Umbilical cord (tissue), 2 donors: Measurements from ENCODE around the gene PSME3IP1. TPM values are rescaled to one million over a fixed set of nuclear protein-coding genes. Genes with fewer than 3 reads are reported as not detected.
"Not testable (repeated sequence)": the region's sequence is repeated elsewhere in the genome, so short reads cannot be mapped to it uniquely, and the experiment has no call there.

Experiments
- DNase-seq: peaks from one replicate; pipeline ENCODE4 v3.0.0-alpha.2; 2015; ENCODE audit warnings: low spot score
- total RNA-seq: library from RNA; depleted of rRNA; stranded (reverse); fragments of >200 nt; gene quantifications from one replicate; pipeline ENCODE4 v1.2.3, GENCODE V29; 2014; ENCODE audit warnings: low replicate concordance; ENCODE audit not compliant: insufficient read depth

PSME3IP1 gene
- 29.1 TPM for total RNA-seq

DNA sequence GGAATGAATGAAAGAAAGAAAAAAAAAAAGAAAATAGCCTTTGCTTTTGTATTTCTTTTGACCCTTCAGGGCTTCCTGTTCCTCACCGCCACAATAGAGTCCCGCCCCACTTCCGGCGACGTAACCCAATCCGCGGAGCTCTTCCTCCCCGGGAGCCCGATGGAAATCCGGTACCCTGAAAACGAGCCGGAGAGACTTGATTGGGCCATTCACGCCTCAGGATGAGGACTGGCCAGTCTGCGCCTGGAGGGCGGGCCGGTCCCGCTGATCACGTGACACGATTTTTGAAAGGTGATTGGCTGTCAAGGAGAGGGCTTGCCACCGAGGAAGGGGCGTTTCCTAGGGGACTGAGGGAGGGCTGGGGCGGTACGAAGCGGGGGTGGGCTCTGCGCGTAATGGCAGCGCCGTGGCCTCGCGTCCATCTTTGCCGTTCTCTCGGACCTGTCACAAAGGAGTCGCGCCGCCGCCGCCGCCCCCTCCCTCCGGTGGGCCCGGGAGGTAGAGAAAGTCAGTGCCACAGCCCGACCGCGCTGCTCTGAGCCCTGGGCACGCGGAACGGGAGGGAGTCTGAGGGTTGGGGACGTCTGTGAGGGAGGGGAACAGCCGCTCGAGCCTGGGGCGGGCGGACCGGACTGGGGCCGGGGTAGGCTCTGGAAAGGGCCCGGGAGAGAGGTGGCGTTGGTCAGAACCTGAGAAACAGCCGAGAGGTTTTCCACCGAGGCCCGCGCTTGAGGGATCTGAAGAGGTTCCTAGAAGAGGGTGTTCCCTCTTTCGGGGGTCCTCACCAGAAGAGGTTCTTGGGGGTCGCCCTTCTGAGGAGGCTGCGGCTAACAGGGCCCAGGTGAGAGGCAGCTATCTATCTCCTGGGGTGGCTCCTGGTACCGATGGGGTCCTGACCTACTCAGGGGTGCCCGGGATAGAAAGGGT is at the start of gene PSME3IP1, which contains the start of gene RSPRY1:
Gene PSME3IP1 (minus strand): TSS at position 95 of the 927 bp plus-strand sequence. CDS start 12,185 bp downstream, outside the sequence.
Gene RSPRY1 (plus strand): TSS at position 385 of the 927 bp plus-strand sequence. CDS start 18,330 bp downstream, outside the sequence.
- peak; percentile 100 for DNase-seq

- no peak for DNase-seq
These were observed 49.5 kb upstream of the PSME3IP1 start for GRCh38 chr16:57235128-57236021.

GRCh38 chr16:57234707-57235092 is 48.9 kb upstream of the PSME3IP1 start:
- no peak for DNase-seq

- peak; percentile 78 for DNase-seq
These were observed 48.3 kb upstream of the PSME3IP1 start for GRCh38 chr16:57233944-57234706.

DNA sequence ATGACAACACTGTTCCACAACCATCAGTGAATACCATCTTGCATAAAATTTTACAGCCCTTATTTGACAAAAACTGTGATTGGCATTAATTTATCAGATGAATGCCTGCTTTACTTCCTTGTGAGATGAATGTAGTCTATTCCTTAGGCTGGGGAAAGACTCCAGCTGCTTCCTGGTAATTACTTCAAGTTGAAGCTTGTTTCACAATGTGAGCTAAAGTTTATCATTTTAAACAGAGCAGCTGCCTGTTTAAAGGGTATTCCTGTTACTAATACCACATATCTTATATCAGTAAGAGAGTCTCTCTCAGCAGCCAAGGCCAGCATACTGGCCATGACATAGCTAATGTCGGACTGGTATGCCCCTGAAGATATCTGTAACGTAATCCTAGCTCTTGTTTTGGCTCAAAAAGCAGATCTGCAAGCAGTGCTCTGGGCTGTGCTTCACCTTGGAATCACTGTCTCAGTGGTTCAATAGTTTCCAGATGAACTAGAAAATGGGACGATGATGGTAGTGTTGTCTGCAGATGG is 46.0 kb upstream of the PSME3IP1 start:
- peak; percentile 91 for DNase-seq

- DNase-seq = peak; percentile 47
These were observed 43.2 kb upstream of the PSME3IP1 start for GRCh38 chr16:57229079-57229478.

DNA sequence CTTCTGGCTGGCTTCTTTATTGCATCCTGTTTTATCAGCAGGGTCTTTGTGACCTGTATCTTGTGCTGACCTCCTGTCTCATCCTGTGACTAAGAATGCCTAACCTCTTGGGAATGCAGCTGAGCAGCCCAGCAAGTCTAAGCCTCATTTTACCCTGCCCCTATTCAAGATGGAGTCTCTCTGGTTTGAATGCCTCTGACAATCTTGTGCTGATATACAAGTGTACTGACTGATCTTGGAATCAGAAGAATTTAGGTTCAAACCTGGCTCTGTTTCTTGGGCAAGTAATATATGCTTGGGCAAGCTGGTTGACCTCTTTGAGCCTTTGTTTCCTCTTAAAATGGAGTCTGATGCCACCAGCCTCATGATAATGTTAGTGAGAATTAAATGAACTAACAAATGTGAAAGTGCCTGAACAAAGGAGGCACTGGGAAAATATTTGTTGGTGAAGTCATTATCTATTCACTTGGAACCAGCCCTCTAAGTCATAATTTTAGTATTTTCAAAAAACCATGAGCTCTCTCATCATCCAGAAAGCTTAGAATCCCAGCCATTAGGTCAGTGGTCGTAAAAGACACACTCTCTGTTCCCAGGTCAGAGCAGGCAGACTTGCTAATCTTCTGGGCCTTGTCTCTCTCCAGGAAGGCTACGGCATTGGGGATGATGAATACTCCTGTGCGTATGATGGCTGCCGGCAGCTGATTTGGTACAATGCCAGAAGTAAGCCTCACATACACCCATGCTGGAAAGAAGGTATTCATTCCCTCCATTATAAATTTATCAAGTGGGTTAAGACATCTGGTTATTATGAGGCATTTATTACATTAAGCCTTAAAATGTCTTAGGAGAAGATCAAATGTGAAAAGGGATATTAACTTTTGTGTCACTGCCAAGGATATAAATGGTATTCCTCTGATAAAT is 41.1 kb upstream of the PSME3IP1 start:
- peak; percentile 94 for DNase-seq

DNA sequence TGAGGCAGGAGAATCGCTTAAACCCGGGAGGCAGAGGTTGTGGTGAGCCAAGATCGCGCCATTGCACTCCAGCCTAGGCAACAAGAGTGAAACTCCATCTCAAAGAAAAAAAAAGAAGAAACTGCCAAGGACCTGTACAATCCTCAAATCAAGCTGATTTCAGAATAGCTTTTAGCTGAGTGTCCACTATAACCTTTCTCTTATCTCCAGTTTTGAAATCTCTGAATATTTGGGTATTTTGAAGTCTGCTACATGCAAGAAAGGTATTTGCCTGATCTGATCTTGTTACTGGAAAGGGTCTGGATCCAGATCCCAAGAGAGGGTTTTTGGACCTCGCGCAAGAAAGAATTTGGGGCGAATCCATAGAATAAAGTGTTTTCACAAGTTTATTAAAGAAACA is 40.1 kb upstream of the PSME3IP1 start:
- DNase-seq = no peak

DNA sequence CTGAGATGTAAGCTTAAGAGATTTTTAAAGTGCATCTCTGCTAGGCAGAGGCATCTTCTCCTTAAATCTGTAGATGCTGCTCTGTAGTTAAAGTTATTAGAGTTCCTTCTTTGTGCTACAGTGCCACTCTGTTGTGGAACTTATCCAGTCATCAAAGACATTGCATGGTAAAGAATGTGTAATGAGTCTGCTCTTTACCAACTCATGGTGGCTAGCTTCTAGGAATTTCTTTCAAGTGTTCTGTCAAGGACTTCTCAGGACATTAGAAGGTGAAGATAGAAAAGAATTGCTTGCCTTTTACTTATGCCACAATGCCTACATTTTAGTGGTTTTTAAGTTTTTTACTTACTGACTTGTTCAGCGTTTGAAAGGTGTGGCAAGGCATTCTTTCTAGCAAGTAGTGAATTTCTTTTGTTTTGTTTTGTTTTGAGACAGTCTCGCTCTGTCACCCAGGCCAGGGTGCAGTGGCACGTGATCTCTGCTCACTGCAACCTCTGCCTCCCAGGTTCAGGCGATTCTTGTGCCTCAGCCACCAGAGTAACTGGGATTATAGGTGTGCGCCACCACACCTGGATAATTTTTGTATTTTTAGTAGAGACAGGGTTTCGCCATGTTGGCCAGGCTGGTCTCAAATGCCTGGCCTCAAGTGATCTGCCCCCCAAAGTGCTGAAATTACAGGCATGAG is 39.0 kb upstream of the PSME3IP1 start:
- no peak for DNase-seq

DNA sequence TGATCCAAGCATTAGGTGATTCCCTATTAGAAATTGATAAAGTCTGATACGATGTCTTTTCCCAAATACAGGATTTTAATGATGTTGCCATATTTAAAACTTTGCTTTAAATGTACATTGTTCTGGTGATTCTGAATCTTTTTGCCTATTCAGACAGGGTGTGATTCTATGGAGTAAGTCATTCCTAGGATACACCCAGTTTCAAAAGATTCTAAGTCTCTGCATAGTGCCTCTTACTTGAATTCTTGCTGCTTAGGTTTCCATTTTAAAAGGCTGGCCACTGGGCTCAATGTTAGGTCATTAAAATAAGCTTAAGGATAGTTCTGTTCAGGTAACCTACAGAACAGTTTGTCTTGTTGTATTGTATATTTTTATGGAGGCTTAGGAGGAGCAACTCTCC is 37.2 kb upstream of the PSME3IP1 start:
- DNase-seq = no peak

DNA sequence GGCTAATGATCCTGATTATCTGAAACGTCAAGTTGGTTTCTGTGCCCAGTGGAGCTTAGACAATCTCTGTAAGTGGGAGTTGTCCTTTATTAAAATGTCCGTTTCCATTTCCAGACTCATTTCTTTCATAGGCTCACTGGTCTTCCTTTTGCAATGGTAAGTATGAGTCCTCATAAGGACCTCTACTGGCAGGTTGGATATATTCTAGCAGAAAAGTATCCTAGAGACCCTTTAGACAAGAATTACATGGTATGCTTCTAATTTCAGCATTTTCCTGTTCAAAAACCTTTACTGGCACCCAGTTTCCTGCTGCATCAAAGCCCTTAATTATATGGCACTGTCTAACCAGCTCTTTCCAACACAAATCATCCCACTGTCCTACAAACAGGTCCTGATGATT is 31.1 kb upstream of the PSME3IP1 start:
- no peak for DNase-seq

DNA sequence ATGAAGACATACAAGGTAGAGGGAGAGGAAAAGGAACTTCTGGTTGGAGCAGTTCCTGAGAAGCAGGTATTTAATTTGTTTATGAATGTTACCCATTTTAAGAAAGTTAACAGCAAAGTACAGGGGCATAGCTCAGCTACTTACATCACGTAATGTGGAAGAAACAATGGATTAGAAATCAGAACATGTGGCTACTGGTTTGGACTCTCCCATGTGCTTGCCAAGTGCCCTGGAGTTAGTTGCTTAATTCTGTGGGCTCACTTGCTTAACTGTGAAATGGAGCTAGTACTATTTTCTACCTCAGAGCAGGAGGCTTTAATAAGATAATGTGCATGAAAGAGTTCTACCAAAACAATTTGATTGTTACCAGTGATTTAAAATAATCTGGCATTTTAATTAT is 27.6 kb upstream of the PSME3IP1 start:
- no peak for DNase-seq

DNA sequence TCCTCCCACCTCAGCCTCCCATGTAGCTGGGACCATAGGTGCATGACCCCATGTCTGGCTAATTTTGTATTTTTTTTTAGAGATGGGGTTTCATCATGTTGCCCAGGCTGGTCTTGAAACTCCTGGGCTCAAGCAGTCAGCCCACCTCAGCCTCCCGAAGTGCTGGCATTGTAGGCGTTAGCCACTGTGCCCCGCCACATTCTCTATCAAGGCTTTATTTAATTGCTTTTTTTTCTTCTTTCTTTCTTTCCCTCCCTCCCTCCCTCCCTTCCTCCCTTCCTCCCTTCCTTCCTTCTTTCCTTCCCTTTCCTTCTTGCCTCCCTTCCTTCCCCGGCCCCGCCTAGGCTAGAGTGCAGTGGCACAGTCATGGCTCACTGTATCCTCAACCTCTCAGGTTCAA is 23.9 kb upstream of the PSME3IP1 start:
- DNase-seq = no peak

GRCh38 chr16:57208926-57209325 is 23.1 kb upstream of the PSME3IP1 start:
- DNase-seq = no peak

DNA sequence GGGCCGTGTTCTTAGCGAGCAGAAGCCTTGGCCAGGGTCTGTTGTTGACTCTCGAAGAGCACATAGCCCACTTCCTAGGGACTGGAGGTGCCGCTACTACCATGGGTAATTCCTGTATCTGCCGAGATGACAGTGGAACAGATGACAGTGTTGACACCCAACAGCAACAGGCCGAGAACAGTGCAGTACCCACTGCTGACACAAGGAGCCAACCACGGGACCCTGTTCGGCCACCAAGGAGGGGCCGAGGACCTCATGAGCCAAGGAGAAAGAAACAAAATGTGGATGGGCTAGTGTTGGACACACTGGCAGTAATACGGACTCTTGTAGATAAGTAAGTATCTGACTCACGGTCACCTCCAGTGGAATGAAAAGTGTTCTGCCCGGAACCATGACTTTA is 18.8 kb upstream of the PSME3IP1 start:
- no peak for DNase-seq

- DNase-seq = no peak
These were observed 17.6 kb upstream of the PSME3IP1 start for GRCh38 chr16:57203451-57203850.

- no peak for DNase-seq
These were observed 16.5 kb upstream of the PSME3IP1 start for GRCh38 chr16:57202095-57202886.

- DNase-seq = not testable (repeated sequence)
These were observed 15.1 kb upstream of the PSME3IP1 start for GRCh38 chr16:57200926-57201325.

DNA sequence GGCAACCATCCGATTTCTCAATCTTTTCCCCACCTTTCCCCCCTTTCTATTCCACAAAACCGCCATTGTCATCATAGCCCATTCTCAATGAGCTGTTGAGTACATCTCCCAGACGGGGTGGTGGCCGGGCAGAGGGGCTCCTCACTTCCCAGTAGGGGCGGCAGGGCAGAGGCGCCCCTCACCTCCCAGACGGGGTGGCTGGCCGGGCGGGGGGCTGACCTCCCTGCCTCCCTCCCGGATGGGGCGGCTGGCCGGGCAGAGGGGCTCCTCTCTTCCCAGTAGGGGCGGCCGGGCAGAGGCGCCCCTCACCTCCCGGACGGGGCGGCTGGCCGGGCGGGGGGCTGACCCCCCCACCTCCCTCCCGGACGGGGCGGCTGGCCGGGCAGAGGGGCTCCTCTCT is 14.5 kb upstream of the PSME3IP1 start:
- DNase-seq = not testable (repeated sequence)
